ENCODE data around the gene THEMIS.

Gene THEMIS

GRCh38 chr6:127845242-127845641 is 55.6 kb downstream of the THEMIS start:
- no peaks in the 10 kb centered on the region for H3K9me2 ChIP-seq (ENCODE audit: low read depth, low read length)
- H3K4me3 ChIP-seq (ENCODE audit: low read depth, low read length, poor library complexity, severe bottlenecking): no peak overlapping the region
- H3K27ac ChIP-seq (ENCODE audit: low read depth, low read length, poor library complexity, severe bottlenecking): no peak overlapping the region
- TF ChIP-seq CTCF (IDR thresholded peaks at IDR 0.05; ENCODE audit: low read length) (no peak), EZH2 (IDR thresholded peaks at IDR 0.05; ENCODE audit: borderline replicate concordance, low read length) (no peak)
- no peaks in the 10 kb centered on the region for H3F3A ChIP-seq (ENCODE audit: insufficient read depth, low read length)
- no peaks in the 10 kb centered on the region for H4K20me1 ChIP-seq (ENCODE audit: insufficient read depth, low read length)
- no peak overlapping the region for H2AFZ ChIP-seq (ENCODE audit: low read length)
- H3K9me3 ChIP-seq (ENCODE audit: low read length): no peaks in the 10 kb centered on the region
- H3K27me3 ChIP-seq (ENCODE audit: insufficient read depth, low read length): no peaks in the 10 kb centered on the region
- H3K36me3 ChIP-seq (ENCODE audit: insufficient read depth, low read length): no peaks in the 10 kb centered on the region
- H3K4me2 ChIP-seq (ENCODE audit: low read length): no peak overlapping the region
- no peaks in the 10 kb centered on the region for H3K4me1 ChIP-seq (ENCODE audit: insufficient read depth, low read length, severe bottlenecking)
- no peak overlapping the region for H3K9ac ChIP-seq (ENCODE audit: low read length)
- no peaks in the 10 kb centered on the region for H3K79me2 ChIP-seq (ENCODE audit: insufficient read depth, low read length)

DNA sequence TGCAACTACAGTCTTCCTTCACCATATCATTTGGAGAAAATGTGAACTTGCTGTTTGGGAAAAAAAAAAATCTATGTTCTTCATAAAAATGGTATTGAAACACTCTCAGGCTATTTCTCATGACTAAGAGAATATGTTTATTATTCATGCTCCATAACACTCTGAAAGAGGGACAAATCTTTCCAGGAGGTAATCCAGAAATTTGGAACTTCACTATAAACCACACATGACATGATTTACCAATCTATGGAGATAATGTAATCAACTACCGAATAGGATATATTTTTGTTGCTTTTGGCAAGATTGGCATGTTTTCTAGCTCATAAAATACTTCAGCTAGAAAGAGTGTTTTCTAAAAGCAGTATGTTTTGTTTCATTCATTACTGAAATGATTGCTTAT is 56.3 kb downstream of the THEMIS start:
- Histone ChIP-seq H3K79me2 (ENCODE audit: insufficient read depth, low read length) (no peaks in the 10 kb centered on the region), H3F3A (ENCODE audit: insufficient read depth, low read length) (no peaks in the 10 kb centered on the region), H3K9me3 (ENCODE audit: low read length) (no peaks in the 10 kb centered on the region)

DNA sequence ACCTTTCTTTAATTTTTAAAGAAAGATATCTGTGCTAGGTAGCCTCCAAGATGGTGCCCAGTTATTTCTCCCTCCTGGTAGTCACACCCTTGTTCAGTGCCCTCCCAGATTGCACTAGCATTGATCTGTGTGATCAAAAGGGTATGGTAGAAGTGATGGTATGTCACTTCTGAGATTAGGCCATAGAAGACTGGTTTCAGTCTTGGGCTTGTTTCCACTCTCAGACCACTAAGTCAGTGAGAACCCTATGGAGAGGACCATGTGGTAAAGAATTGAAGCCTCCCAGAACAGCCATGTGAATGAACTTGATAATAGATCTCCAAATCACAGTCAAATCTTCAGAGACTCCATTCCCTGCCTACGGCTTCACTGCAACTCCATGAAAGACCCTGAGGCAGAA is 57.3 kb downstream of the THEMIS start:
- no peaks in the 10 kb centered on the region for H3K27me3 ChIP-seq (ENCODE audit: insufficient read depth, low read length)
- H4K20me1 ChIP-seq (ENCODE audit: insufficient read depth, low read length): no peaks in the 10 kb centered on the region
- H2AFZ ChIP-seq (ENCODE audit: low read length): no peak overlapping the region
- H3K79me2 ChIP-seq (ENCODE audit: insufficient read depth, low read length): no peaks in the 10 kb centered on the region
- H3K9me3 ChIP-seq (ENCODE audit: low read length): no peaks in the 10 kb centered on the region
- H3K9me2 ChIP-seq (ENCODE audit: low read depth, low read length): no peaks in the 10 kb centered on the region
- H3K4me3 ChIP-seq (ENCODE audit: low read depth, low read length, poor library complexity, severe bottlenecking): no peak overlapping the region
- H3K9ac ChIP-seq (ENCODE audit: low read length): no peak overlapping the region
- H3K4me1 ChIP-seq (ENCODE audit: insufficient read depth, low read length, severe bottlenecking): no peaks in the 10 kb centered on the region
- H3K36me3 ChIP-seq (ENCODE audit: insufficient read depth, low read length): no peaks in the 10 kb centered on the region
- no peak for TF ChIP-seq EZH2 (IDR thresholded peaks at IDR 0.05; ENCODE audit: borderline replicate concordance, low read length)
- no peak for TF ChIP-seq CTCF (IDR thresholded peaks at IDR 0.05; ENCODE audit: low read length)
- no peaks in the 10 kb centered on the region for H3F3A ChIP-seq (ENCODE audit: insufficient read depth, low read length)
- H3K4me2 ChIP-seq (ENCODE audit: low read length): no peak overlapping the region
- no peak overlapping the region for H3K27ac ChIP-seq (ENCODE audit: low read depth, low read length, poor library complexity, severe bottlenecking)

More for the DNA sequence above, 56.3 kb downstream of the THEMIS start:
- H3K4me3 ChIP-seq (ENCODE audit: low read depth, low read length, poor library complexity, severe bottlenecking): no peak overlapping the region
- H3K4me2 ChIP-seq (ENCODE audit: low read length): no peak overlapping the region
- H3K36me3 ChIP-seq (ENCODE audit: insufficient read depth, low read length): no peaks in the 10 kb centered on the region
- no peaks in the 10 kb centered on the region for H3K27me3 ChIP-seq (ENCODE audit: insufficient read depth, low read length)
- H3K9ac ChIP-seq (ENCODE audit: low read length): no peak overlapping the region
- H3K27ac ChIP-seq (ENCODE audit: low read depth, low read length, poor library complexity, severe bottlenecking): no peak overlapping the region
- no peaks in the 10 kb centered on the region for H3K4me1 ChIP-seq (ENCODE audit: insufficient read depth, low read length, severe bottlenecking)
- no peak overlapping the region for H2AFZ ChIP-seq (ENCODE audit: low read length)
- no peaks in the 10 kb centered on the region for H4K20me1 ChIP-seq (ENCODE audit: insufficient read depth, low read length)
- no peaks in the 10 kb centered on the region for H3K9me2 ChIP-seq (ENCODE audit: low read depth, low read length)
- TF ChIP-seq CTCF (IDR thresholded peaks at IDR 0.05; ENCODE audit: low read length): no peak
- no peak for TF ChIP-seq EZH2 (IDR thresholded peaks at IDR 0.05; ENCODE audit: borderline replicate concordance, low read length)

All from OCI-LY1 (cell line).